Kidney capillary endothelial cell (primary cell): ENCODE results near the gene BOLA2B.
"Not testable (repeated sequence)": the region's sequence is repeated elsewhere in the genome, so short reads cannot be mapped to it uniquely, and the experiment has no call there.

Source experiments
- DNase-seq: peaks from one replicate; pipeline ENCODE4 v3.0.0-alpha.2; 2018; ENCODE audit warnings: low spot score

BOLA2B gene

GRCh38 chr16:30184096-30184890, 9.2 kb downstream of the BOLA2B start:
- no peak for DNase-seq

GRCh38 chr16:30183233-30184095, 10.0 kb downstream of the BOLA2B start, which contains the start of gene CORO1A:
Gene CORO1A, plus strand, starts transcription at chr16:30183602. Its CDS starts 1,608 bp downstream, at chr16:30185210.
- peak; percentile 47 for DNase-seq

GRCh38 chr16:30180741-30181140, 12.7 kb downstream of the BOLA2B start:
- DNase-seq = no peak

DNA sequence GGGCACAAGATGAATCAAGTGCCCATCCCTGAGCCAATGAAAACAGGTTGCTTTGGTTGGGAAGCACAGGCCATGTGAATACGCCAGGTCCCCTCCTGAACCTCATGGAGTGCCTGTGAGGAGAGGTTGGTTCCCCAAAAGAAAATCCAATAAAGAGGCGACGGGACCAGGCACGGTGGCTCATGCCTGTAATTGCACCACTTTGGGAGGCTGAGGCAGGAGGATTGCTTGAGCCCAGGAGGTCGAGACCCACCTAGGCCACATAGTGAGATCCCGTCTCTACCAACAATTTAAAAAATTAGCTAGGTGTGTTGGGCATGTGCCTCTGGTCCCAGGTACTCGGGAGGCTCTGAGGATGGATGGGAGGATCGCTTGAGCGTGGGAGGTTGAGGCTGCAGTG, 13.5 kb downstream of the BOLA2B start:
- no peak for DNase-seq

- no peak for DNase-seq
Measured at GRCh38 chr16:30179195-30179594, 14.3 kb downstream of the BOLA2B start.

DNA sequence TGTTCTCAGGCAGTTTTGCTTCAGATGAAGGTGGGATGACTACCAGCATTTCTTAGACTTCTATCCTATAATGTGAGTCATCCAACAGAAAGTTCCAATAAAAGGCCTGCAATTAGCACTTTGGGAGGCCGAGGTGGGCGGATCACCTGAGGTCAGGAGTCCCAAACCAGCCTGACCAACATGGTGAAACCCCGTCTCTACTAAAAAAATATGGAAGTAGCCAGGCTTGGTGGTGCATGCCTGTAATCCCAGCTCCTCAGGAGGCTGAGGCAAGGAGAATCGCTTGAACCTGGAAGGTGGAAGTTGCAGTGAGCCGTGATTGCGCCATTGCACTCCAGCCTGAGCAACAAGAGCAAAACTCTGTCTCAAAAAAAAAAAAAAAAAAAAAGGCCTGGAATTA, 16.6 kb downstream of the BOLA2B start:
- DNase-seq = not testable (repeated sequence)

DNA sequence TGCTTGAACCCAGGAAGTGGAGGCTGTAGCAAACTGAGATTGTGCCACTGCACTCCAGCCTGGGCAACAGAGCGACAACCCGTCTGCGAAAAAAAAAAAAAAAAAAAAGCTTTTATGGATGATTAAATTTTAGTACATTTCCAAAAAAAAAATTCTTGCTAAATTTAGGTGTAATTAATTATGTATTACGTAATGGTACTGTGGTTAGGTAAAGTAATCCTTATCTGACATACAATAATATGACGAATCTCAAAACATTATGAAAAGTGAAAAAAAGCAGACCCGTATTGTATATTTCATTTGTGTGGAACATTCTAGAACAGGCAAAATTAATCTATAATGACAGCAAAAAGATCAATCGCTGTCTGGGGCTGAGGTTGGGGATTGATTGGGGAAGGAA, 20.4 kb downstream of the BOLA2B start:
- DNase-seq = no peak

- not testable (repeated sequence) for DNase-seq
Measured at GRCh38 chr16:30170145-30170544, 23.3 kb downstream of the BOLA2B start.

DNA sequence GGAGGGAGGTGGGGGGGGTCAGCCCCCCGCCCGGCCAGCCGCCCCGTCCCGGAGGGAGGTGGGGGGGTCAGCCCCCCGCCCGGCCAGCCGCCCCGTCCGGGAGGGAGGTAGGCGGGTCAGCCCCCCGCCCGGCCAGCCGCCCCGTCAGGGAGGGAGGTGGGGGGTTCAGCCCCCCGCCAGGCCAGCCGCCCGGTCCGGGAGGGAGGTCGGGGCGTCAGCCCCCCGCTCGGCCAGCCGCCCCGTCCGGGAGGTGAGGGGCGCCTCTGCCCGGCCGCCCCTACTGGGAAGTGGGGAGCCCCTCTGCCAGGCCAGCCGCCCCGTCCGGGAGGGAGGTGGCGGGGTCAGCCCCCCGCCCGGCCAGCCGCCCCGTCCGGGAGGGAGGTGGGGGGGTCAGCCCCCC, 24.1 kb downstream of the BOLA2B start:
- not testable (repeated sequence) for DNase-seq

DNA sequence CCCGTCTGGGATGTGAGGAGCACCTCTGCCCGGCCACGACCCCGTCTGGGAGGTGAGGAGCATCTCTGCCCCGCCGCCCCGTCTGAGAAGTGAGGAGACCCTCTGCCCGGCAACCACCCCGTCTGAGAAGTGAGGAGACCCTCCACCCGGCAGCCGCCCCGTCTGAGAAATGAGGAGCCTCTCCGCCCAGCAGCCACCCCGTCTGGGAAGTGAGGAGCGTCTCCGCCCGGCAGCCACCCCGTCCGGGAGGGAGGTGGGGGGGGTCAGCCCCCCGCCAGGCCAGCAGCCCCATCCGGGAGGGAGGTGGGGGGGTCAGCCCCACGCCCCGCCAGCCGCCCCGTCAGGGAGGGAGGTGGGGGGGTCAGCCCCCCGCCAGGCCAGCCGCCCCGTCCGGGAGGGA, 24.7 kb downstream of the BOLA2B start:
- not testable (repeated sequence) for DNase-seq

- no peak for DNase-seq
Measured at GRCh38 chr16:30166202-30166902, 27.1 kb downstream of the BOLA2B start.

DNA sequence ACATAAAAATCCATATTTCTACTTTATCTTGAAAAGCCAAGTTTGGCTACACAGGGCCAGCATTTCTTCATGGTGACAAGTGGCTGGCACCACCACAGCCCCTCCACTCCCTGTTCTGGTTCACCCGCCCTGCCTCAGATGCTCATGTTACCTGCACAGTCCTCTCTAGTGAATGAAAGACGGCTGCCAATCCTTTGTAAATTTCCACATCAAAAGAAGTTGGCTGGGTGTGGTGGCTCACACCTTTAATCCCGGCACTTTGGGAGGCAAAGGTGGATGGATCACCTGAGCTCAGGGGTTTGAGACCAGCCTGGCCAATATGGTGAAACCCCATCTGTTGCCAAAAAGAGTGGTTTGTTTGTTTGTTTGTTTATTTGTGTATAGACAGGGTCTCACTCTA, 29.9 kb downstream of the BOLA2B start:
- DNase-seq = no peak

GRCh38 chr16:30157214-30157613, 36.3 kb downstream of the BOLA2B start:
- no peak for DNase-seq

- DNase-seq = no peak
Measured at GRCh38 chr16:30155188-30155587, 38.3 kb downstream of the BOLA2B start.

DNA sequence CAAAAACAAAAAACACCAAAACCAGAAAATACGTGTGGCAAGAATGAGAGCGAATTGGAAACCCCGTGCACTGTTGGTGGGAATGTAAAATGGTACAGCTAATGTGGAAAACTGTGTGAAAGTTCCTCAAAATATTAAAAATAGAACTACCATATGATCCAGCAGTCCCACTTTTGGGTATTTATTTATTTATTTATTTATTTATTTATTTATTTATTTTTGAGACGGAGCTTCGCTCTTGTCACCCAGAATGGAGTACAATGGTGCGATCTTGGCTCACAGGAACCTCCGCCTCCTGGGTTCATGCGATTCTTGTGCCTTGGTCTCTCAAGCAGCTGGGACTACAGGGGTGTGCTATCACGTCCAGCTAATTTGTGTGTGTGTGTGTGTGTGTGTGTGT, 40.9 kb downstream of the BOLA2B start:
- no peak for DNase-seq

- no peak for DNase-seq
Measured at GRCh38 chr16:30151091-30151490, 42.4 kb downstream of the BOLA2B start.

DNA sequence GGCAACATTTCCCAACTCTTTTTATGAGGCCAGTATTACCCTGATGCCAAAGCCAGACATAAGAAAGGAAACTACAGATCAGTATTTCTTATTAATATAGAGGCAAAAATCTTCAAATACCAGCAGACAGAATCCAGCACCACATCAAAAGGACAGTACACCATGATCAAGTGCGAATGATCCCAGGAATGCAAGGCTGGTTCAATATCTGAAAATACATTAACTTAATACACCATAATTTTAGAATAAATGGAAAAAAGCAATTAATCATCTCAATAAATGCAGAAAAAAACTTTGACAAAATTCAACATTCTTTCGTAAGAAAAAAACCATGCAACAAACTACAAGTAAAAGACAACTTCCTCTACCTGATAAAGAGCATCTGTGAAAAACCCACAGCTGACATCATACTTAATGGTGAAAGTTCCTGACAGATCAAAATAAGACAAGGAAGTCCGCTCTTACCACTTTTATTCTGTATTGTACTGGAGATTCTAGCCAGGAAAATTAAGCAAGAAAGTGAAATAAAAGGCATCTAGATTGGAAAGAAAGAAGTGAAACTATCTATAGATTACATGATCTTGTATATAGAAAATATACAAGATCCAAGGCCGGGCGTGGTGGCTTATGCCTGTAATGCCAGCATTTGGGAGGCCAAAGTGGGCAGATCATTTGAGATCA, 44.1 kb downstream of the BOLA2B start:
- no peak for DNase-seq

- DNase-seq = no peak
Measured at GRCh38 chr16:30147843-30148510, 45.5 kb downstream of the BOLA2B start.

DNA sequence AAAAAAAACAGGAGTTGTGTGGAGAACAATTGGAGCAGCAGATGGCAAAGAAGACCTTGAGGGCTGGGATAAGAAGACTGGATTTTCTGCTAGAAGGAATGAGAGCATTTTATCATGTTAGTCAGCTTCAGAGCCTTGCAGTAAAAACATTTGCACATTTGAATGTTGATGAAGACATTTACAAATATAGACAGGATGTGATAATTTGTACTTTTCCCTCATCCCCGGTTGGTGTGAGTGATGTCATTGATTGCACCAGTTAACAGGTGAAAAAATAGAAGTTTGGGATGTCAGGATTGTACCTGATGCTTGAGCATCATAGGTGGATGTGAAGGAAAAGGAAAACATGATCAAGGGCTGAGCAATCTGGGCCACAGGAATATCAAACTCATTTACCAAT, 47.8 kb downstream of the BOLA2B start:
- DNase-seq = no peak

DNA sequence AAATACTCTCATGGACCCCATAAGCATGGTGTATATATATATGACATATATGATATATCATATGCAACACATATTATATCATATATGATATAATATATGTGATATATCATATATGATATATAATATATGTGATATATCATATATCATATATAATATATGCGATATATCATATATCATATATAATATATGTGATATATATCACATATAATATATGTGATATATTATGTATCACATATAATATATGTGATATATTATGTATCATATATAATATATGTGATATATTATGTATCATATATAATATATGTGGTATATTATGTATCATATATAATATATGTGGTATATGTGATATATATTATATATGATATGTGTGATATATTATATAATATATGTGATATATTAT, 48.5 kb downstream of the BOLA2B start:
- no peak for DNase-seq

DNA sequence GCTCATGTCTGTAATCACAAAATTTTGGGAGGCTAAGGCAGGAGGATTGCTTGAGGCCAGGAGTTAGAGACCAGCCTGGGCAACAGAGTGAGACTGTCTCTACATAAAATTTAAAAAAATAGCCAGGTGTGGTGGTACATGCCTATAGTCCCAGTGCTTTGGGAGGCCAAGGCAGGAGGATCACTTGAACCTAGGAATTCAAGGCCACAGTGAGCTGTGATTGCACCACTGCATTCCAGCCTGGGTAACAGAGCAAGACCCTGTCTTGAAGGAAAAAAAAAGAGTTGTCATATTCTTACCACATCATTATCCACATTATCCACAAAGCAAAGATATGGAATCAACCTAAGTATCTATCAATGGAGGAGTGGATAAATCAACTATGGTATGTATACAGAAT, 49.4 kb downstream of the BOLA2B start:
- DNase-seq = no peak
